Epithelial cell of prostate (primary cell): ENCODE measurements around the gene TRMT2A.

ENCODE experiments used
- DNase-seq: peaks from one replicate; pipeline ENCODE4 v3.0.0-alpha.2; 2011; ENCODE audit warnings: low read depth, low spot score
- H3K27ac ChIP-seq: fragments of 450-650 bp; 2 replicates; pipeline ENCODE4 v1.5.1; 2017; ENCODE audit warnings: mild to moderate bottlenecking

Gene TRMT2A

DNA sequence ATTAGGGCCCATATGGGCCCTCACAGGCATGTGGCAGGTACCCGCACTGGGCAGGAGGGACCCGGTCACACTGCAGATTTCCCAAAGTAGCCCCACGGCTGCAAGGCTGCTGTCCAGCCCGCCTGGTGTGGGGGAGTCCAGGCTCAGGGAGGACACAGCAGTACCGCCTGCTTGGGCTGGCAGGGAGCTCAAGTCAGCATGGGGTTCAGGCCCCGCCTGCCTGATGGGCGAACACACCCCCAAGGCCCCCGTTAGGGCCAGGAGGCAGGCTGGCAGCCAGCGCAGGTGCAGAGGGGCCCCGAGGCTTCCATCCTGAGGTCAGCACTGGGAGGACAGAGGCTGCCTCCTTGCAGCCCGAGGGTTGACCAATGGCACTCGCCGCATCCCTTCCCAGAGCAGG is 20.1 kb upstream of the TRMT2A start:
- H3K27ac ChIP-seq = no peak overlapping the region
- DNase-seq = no peak

DNA sequence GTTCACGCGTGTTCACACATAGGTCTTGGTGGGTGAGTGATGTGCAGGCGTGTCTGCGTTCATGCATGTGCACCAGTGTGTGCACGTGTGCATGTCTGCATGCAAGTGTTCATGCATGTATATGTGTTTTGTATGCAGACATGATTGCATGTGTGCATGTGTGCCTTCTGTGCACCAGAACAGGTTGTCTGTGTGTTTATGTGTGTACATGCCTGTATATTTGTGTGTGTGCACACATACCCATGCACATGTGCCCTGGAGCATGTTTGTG is 19.5 kb upstream of the TRMT2A start:
- DNase-seq = no peak
- no peak overlapping the region for H3K27ac ChIP-seq

DNA sequence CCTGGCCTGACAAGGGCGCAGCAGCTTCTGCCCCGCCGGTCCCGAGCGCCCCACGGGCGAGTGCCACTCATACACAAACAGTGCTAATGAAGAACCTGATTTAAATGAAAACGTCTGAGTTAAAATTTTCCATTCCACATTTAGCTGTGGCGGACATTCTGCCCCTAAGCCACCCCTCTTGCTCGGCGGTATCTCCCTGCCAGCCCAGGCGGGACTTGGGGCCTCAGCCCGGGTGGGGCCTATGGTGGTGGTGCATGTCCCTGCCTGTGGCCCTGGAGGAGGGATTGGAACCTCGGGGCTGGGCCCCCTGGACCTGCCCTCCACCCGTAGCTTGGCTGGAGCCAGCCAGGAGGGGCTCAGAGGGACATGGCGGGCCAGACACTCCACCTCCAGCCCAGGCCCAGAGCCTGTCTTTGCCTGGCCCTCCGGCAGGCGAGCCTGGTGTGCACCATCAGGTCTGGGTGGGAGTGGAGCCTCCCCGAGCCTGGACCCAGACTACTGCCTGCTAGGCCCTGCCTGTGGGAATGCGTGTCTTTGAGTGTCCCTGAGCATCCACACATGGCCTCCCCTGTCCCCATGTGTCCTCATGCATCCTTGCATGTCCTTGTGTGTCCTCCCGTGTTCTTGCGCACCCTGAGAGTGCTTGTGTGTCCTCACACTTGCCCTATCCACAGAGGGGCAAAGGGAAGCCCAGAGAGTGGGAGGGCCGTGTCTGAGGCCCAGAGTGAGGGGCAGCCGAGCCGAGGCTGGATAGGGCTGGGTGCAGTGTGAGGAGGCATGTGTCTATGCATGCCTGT is 19.0 kb upstream of the TRMT2A start:
- DNase-seq = no peak
- H3K27ac ChIP-seq = no peak overlapping the region

DNA sequence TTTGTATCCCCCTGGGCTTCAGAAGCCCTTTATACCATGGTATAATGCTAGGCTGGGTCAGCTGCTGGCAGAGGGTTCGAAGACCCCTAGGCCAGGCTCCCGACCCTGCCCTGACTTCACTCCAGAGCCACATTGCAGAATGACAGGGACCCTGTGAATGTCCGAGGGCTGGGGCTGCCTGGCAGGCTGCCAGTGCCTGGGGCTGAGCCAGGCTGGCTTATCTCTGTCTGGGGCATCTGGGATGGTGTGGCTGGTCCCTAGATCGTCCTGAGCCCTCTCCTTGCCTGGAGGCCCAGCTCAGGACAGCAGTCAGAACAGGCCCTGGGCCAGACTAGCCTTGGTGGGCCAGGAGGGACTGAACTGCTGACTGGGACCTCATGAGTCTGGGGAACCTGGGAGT is 18.2 kb upstream of the TRMT2A start:
- DNase-seq = no peak
- no peak overlapping the region for H3K27ac ChIP-seq

DNA sequence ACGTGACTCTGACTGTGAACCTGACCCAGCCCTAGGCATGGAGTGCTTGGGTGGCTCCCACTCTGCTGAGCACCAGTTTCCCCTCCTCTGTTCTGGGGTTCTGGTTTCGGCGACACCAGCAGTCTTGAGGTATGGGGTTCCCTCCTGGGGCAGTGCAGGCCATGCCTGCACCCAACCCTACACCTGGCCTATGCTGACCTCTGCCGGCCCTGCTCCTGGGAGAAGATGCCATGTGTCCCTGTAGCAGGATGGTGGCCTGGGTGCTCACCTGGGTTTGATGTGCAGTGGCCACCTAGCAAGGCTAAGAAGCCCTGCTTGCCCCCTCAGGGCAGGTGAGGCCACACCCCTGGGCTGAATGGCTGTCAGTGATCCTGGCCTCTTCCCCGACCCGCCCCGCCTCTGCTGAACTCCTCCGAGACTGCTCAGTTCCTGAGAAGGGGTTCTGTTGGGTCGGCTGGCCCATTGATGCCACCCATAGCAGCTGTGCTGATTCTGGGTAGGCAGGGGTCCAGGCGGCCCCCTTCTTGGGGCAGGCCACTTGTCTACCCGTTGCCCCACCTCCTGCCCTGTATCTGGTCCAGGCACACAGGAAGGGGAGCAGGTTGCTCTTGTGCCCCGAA is 17.0 kb upstream of the TRMT2A start:
- no peak for DNase-seq

DNA sequence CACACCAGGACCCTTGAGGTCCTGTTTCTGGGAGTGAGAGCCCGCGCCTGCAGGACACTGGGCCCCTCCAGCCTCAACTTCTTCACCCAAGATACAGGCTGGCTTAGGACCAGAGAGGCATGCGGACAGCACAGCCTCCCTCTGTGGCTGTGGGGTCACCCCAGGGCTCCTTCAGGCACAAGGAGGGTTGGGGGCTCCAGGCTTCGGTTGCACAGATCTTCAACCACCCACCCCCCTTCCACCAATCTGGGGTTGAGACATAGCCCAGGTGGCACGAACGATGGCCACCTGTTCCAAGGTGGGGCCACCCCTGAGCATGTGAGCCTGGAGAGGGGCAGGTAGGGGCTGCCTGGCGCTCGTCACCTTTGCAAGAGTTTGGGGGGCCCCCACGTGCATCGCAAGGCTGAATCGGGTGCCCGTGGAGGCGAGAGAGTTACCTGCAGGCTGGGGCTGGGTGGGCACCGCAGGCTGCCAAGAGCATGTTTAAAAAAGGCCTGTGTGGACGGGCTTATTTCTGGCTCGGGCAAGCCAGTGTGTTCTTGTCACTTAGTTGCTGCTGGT is 15.7 kb upstream of the TRMT2A start:
- no peak overlapping the region for H3K27ac ChIP-seq
- no peak for DNase-seq

More for the DNA sequence above, 17.0 kb upstream of the TRMT2A start:
- no peak overlapping the region for H3K27ac ChIP-seq

DNA sequence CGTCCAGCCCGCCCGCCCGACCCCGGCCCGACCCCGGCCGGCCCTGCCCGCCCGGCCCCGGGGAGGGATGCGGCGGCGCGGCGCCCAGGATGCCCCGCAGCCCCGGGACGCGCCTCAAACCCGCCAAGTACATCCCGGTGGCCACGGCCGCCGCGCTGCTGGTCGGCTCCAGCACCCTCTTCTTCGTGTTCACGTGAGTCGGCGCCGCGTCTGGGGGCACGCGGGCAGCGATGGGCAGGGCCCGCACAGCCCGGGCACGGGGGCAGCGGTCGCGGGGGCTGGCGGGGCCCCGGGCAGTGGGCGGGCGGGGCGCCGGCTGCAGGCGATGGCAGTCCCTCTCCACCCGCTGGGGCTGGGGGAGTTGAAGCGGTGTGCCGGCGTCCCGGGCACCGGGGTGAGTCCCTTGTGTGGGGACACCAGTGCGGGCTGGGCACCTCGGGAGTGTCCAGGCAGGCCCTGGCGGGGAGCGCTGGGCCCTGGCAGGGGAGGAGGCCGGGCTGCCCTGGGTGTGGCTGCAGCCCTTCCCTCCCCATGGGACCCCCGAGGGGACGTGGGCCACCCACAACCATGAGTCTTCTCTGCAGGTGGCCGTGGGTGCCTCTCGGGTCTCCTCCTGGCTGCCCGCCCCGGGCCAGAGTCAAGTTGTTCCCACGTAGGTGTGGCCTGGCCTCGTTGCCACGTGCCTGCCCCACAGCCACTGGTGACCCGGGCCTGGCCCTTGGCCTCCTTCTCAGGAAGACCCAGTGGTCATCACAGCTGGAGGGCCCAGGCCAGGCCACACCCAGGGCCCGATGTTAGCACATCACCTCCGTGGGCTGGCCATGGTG is 15.0 kb upstream of the TRMT2A start:
- DNase-seq = no peak
- H3K27ac ChIP-seq = peak overlapping the region; percentile 28

DNA sequence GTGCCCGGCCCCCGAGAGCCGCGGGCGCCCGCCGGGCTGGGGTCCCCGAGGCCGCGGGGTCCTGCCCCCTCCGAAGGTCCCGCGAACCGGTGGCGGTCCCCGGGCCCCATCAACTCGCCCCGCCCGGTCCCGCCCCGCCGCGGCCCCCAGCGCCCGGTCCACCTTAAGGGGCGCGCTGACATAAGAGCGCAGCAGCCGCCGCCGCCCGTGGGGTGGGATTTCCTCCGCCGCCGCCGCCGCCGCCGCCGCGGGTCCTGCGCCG is 14.5 kb upstream of the TRMT2A start, which contains the start of gene ZDHHC8:
TSS of gene ZDHHC8 (plus strand) at position 208 of the 262 bp plus-strand sequence. CDS start 144 bp downstream, outside the sequence.
- peak within 1 kb of the TSS; percentile 28 for H3K27ac ChIP-seq
- no peak for DNase-seq

DNA sequence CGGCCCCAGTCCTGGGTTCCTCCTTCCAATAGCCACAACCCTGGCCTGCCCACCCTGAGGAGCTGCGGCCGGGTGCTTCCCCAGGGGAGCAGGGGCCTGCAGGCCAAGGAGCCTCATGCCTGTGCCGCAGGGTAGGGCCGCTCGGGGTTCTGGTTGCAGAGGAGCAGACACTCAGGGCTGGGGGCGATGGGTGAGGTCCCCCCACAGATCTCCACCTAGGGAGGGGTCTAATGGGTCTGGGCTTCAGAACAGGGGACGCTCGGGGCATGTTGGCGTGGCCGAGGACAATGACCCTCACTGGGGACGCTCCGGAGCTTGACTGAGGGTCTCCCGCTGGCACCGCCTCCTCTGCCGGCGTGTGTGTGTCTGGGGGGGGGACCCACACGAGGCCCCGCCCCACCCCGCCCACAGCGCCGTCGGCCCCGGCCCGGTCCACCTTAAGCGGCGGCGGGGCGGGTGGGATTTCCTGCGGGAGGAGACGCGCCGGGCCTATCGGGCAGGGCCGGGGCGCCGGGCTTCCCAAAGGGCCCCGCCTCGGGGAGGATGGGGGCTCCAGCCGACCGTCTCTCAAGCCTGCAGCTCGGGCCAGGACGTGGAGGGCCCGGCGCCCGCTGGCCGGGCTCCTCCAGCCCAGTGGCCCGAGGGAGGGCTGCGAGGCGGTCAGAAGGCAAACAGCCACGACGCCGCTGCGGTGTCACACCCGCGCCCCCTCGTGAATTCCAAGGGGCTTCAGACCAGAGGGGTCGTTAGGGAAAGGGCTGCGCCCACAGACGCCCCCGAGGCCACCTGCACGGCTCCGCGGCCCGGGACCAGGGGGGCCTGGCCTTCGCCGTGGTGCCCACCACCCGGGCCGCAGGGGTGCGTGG is 13.9 kb upstream of the TRMT2A start:
- no peak for DNase-seq
- peak overlapping the region; percentile 28 for H3K27ac ChIP-seq

DNA sequence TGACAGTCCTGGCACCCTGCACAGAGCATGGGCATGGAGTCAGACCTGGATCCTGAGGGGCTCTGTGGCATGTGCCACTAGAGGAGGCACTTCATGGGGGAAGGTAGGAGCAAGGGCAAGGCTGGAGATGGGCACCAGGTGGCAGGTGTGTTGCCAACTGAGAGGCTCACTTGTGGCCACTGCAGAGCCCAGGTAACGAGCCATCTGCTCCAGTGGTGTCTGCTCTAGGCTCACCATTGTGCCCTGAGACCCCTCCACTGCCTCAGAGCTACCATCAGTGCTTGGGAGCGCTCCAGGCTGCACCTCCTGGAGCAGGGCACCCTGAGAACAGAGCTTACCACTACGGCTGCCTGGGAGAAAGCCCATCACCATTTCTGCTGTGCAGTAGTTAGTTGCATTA is 13.3 kb upstream of the TRMT2A start:
- no peak overlapping the region for H3K27ac ChIP-seq

DNA sequence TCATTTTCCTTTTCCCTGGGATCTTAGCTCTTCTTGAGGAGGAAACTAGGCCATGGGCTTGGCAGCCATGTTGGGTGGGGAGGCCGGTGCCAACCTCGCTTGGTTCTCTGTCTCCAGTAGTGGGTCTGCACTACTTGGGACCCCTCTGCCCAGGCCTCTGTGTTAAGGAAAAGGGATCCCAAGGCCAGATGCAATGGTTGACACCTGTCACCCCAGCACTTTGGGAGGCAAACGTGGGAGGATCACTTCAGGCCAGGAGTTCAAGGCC is 12.7 kb upstream of the TRMT2A start:
- no peak overlapping the region for H3K27ac ChIP-seq
- DNase-seq = no peak

More for the DNA sequence above, 13.3 kb upstream of the TRMT2A start:
- DNase-seq = no peak

DNA sequence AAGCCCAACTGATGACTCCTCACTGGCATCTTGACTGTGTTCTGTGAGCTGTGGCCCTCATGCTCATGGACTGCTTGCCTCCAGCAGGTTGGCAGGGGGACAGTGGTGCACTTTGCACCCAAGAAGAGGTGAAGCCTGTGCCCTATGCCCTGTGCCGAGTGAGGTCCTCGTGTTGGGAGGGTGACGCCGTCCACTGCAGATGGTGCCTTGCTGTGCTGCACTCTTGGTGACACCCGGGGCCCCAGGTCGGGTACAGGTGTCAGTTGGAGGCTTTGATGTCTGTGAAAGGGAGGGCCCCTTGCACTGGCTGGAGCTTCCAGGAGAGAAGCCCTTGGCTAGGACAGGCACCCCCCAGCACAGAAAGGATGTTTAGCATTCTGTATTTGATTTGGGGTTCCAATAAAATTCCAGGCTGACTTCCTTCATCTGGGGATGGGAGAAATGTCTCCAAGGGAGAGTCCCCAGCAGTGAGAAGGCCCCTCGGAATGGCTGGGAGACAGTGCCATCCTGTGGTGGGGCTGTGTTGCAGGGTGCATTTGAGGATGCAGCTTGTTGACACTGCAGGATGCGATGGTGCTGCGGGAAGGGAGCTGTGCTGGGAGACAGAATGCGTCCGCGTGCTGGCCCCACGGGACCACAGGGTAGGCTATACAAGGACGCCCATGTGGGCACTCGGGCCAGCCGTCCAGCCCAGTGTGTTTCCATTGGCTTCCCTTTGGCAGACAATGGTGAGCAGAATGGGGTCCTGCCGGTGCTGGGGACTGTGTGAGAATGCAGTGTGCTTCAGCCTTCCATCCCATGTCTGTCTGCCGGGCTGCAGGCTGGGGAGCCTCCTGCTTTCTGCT is 12.1 kb upstream of the TRMT2A start:
- DNase-seq = no peak
- no peak overlapping the region for H3K27ac ChIP-seq

DNA sequence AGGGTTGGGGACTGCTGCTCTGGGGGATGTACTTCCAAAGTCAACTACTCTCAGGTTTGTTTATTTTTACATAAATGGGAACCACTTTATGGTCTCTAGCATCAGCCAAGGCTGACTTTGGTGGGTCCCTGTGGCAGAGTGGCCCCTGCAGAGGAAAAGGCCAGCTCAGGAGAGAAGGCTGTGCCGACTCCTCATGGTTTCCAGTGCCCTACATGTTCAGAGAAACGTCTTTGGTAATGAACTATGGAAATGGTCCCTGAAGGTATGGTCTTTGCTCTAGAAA is 11.5 kb upstream of the TRMT2A start:
- no peak overlapping the region for H3K27ac ChIP-seq
- no peak for DNase-seq

DNA sequence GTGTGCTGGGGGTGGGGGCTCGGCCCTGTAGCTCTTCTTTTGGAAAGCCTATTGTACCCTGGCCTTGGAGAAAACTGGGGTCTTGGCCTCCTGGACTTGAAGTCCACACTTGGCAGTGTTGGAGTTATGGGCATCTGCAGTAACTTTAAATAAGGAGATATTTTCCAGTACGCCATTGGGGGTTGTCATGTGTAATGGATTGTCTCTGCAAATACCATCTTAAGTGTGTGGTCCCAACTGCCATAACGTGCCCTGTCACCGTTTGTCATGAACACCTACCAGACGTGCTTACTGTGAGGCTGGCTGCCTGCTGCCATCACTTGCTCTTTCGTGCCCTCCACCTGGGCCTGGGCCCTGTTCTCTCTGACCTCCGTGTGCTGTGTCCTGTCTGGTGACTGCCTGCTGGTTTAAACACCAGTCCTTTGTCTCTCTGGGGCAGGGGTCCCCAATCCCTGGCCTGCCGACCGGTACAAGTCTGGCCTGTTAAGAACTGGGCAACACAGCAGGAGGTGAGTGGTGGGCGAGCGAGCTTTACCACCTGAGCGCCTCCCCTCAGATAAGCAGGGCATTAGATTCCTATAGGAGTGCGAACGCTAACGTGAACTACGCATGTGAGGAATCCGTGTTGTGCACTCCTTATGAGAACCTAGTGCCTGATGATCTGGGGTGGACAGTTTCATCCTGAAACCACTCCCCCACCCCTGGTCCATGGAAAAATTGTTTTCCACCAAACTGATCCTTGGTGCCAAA is 11.0 kb upstream of the TRMT2A start:
- DNase-seq = no peak
- no peak overlapping the region for H3K27ac ChIP-seq

DNA sequence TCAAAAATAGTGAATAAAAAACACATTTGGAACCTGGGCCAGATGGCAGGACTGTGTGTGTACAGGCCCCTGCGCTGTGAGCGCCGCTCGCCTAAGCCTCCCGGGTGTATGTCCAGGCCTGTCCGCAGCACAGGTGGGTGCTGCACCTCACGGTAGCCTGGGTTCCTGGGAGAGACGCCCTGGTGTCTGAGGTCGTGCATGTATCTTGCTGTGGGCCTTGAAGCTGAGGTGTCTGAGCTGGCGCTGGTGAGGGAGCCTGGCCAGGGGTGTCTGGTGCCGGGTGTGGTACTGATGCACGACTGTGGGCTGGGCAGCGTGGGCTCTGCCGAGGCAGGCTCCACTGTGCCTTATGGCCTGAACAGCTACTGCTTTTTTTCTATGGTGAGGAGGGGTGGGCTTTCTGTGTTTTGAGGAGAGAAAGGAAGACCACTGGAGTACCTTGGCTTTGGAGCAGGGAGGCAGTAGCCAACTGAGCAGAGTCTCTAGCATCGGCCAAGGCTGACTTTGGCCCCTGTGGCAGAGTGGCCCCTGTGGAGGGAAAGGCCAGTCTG is 10.4 kb upstream of the TRMT2A start:
- DNase-seq = no peak
- no peak overlapping the region for H3K27ac ChIP-seq

DNA sequence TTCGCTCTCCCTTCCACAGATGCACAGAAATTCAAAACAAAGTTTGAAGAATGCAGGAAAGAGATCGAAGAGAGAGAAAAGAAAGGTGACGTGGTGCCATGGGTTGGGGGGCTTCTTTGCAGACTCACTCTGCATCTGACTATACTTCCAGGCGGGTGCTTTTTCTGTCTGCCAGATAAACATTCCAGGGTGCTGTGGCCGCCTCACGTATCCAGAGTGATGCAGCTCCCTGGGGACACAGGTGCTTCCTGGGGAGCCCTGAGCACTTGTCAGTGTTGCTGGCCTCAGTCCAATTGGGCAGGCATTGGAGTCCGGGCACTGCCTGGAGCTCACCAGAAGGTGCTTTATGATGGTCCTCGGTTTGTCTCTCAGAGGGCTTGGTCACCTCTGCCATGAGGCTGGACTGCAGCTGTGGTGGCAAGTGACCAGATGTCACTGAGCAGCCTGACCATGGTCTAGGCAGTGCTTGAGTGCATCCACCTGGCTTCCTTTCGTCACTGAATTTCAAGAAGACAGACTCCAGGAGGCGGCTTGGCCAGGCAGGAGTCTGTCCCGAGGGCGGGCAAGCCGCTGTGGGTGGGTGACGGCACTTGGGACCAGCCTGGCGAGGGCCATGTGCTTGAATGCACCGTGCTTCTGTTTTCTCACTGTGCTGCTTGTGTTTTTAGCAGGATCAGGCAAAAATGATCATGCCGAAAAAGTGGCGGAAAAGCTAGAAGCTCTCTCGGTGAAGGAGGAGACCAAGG is 9.4 kb upstream of the TRMT2A start:
- no peak overlapping the region for H3K27ac ChIP-seq
- DNase-seq = no peak

DNA sequence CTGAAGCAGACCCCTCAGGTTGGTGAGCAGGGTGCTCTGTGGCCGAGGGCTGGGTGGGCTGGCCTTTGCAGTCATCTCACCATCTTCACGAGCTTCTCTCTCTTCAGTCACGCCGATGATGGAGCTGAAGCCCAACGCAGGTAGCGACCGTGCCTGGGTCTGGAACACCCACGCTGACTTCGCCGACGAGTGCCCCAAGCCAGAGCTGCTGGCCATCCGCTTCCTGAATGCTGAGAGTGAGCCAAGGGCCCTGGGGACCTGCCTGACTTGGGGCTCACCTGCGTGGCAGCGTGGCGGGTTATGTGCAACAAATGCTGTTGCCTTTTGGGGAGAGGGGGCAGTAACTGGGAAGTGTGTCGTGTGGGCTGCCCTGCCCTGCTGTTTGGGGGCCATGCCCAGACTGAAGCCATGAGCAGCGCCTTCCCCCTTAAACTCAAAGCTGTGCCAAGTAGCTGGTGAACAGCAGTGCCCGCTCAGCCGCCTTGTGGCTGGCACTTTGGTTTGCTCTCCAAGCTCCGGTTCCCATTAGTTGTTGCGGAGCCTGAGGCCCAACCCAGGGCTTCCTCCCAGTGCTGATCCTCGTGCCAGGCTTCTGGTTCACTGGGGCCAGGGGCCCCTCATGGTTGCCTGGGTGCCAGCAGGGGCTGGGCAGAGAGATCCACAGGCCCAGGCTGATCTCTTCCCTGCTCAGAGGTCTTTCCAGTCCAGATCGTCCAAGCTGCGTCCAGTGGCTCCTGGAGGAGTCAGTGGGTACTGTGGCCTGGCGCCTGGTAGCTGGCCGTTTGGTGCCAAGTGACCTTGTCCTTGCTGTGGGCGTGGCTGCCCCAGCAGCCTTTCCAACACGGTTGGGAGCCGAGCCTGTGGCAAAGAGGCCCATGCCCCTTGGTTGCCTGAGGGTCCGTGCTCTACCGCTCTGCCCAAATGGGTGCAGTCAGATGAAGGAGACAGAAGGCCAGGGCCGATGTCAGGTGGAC is 8.5 kb upstream of the TRMT2A start:
- no peak overlapping the region for H3K27ac ChIP-seq
- no peak for DNase-seq
